Left lung (tissue), 10 donors: Measurements from ENCODE around the gene MB. TPM values are rescaled to one million over a fixed set of nuclear protein-coding genes. Genes with fewer than 3 reads are reported as not detected.

Experiments
- ATAC-seq: fragments of 200-7000 bp; cut with Tn5 transposase; one replicate; pipeline ENCODE4 v1.9.1; 2020; ENCODE audit warnings: moderate library complexity
- DNase-seq, 4 donors: peaks; one replicate each; pipeline ENCODE4 v3.0.0-alpha.2; 2013 to 2020
- H3K27ac ChIP-seq, 2 donors: fragments of 200-600 bp; sonication (generic) in 1 of 2; one replicate each; pipeline versions ENCODE4 v1.5.0 to v1.8.0; 2020 to 2021
- H3K27me3 ChIP-seq, 2 donors: fragments of 200-600 bp; sonication (generic) in 1 of 2; one replicate each; pipeline versions ENCODE4 v1.5.0 to v1.8.0; 2020 to 2021
- H3K36me3 ChIP-seq, 2 donors: fragments of 200-600 bp; sonication (generic) in 1 of 2; one replicate each; pipeline versions ENCODE4 v1.5.0 to v1.8.0; 2020 to 2021
- H3K4me1 ChIP-seq, 2 donors: fragments of 200-600 bp; one replicate each; pipeline ENCODE4 v1.8.0; 2021
- H3K4me3 ChIP-seq, 2 donors: fragments of 200-600 bp; sonication (generic) in 1 of 2; one replicate each; pipeline versions ENCODE4 v1.5.0 to v1.8.0; 2020 to 2021; ENCODE audit warnings: mild to moderate bottlenecking in 1 of 2
- H3K9me3 ChIP-seq, 2 donors: fragments of 200-600 bp; sonication (generic) in 1 of 2; one replicate each; pipeline versions ENCODE4 v1.5.0 to v1.8.0; 2020 to 2021
- CTCF ChIP-seq, 2 donors: fragments of 200-600 bp; sonication (generic) in 1 of 2; IDR thresholded peaks; one replicate each; pipeline versions ENCODE4 v1.5.0 to v1.8.0; 2021; ENCODE audit warnings: antibody characterized with exemption in 2 of 2
- intact Hi-C, 2 donors: fragments of 100-400 bp; cut with DNase I; formaldehyde crosslinking; loops; one replicate each; pipeline versions ENCODE4 v1.11.2 to v1.14.2; 2022
- polyA plus RNA-seq, 6 donors: library from polyadenylated mRNA; unstranded; fragments of 120-200 nt; gene quantifications; one replicate each; pipeline ENCODE4 v1.2.1, GENCODE V29; 2013; ENCODE audit not compliant: insufficient read length in 6 of 6
- total RNA-seq, 2 donors: library from RNA; stranded (reverse); fragmentation: NEBNext Ultra II Directional; extraction: Animal tissue kit (Norgen Biotek cat#: 25700); gene quantifications; one replicate each; pipeline ENCODE4 v1.2.1, GENCODE V29; 2021
- donor health status: DM: no; HTN: yes; CAD: no.
- donor health status: DM: no; HTN: no; CAD: no.

The MB gene
- total and polyA plus RNA-seq, 8 donors: 0.18 to 3.3 (median 0.86) TPM

GRCh38 chr22:35560824-35561223, 56.3 kb downstream of the MB start:
- no peak for DNase-seq
- Histone ChIP-seq H3K27ac (no peak overlapping the region), H3K27me3 (no peaks in the 10 kb centered on the region), H3K4me3 (no peak overlapping the region), H3K4me1 (no peaks in the 10 kb centered on the region), H3K9me3 (no peaks in the 10 kb centered on the region), H3K36me3 (no peaks in the 10 kb centered on the region)
- no peak for ATAC-seq
- TF ChIP-seq CTCF (IDR thresholded peaks at IDR 0.05): no peak
- intact Hi-C loops: no loop called here

- no peak for ATAC-seq
- H3K4me1 ChIP-seq: no peaks in the 10 kb centered on the region
- no peaks in the 10 kb centered on the region for H3K27me3 ChIP-seq
- no peak overlapping the region for H3K27ac ChIP-seq
- intact Hi-C loops: no loop called here
- no peak for TF ChIP-seq CTCF (IDR thresholded peaks at IDR 0.05)
- no peak for DNase-seq
- no peak overlapping the region for H3K4me3 ChIP-seq
- H3K9me3 ChIP-seq: no peaks in the 10 kb centered on the region
- no peaks in the 10 kb centered on the region for H3K36me3 ChIP-seq
Measured at GRCh38 chr22:35560366-35560765, 56.8 kb downstream of the MB start.

- Histone ChIP-seq H3K27me3 (no peaks in the 10 kb centered on the region), H3K27ac (no peak overlapping the region), H3K4me1 (no peaks in the 10 kb centered on the region), H3K36me3 (no peaks in the 10 kb centered on the region), H3K4me3 (no peak overlapping the region), H3K9me3 (no peaks in the 10 kb centered on the region)
- intact Hi-C loops: no loop called here
- ATAC-seq (no peak), DNase-seq (no peak)
- no peak for TF ChIP-seq CTCF (IDR thresholded peaks at IDR 0.05)
Measured at GRCh38 chr22:35559354-35560005, 57.6 kb downstream of the MB start.

- H3K36me3 ChIP-seq: no peaks in the 10 kb centered on the region
- H3K4me1 ChIP-seq: no peaks in the 10 kb centered on the region
- no peaks in the 10 kb centered on the region for H3K9me3 ChIP-seq
- ATAC-seq: no peak
- no peak for TF ChIP-seq CTCF (IDR thresholded peaks at IDR 0.05)
- no peaks in the 10 kb centered on the region for H3K27me3 ChIP-seq
- DNase-seq: no peak
- no peak overlapping the region for H3K4me3 ChIP-seq
- intact Hi-C loops: no loop called here
- H3K27ac ChIP-seq: no peak overlapping the region
Measured at GRCh38 chr22:35558719-35559118, 58.4 kb downstream of the MB start.

GRCh38 chr22:35558031-35558430, 59.1 kb downstream of the MB start:
- no peak for DNase-seq
- intact Hi-C loops: no loop called here
- no peak for TF ChIP-seq CTCF (IDR thresholded peaks at IDR 0.05)
- Histone ChIP-seq H3K9me3 (no peaks in the 10 kb centered on the region), H3K27ac (no peak overlapping the region), H3K27me3 (peaks cover 0 to under 1% of the 10 kb centered on the region in 2 donors), H3K4me1 (no peaks in the 10 kb centered on the region), H3K4me3 (no peak overlapping the region), H3K36me3 (no peaks in the 10 kb centered on the region)
- ATAC-seq: no peak

Other genes with a start within 250 kb of the MB start
- 100 to 1,000 TPM in 1 of 2 donors, 10 to 100 TPM in 1; 43.4 to 355 TPM for gene HMOX1, start 236.2 kb downstream of the MB start, total RNA-seq
- gene HMOX1, start 236.2 kb downstream of the MB start, polyA plus RNA-seq: 10 to 100 TPM in 4 of 6 donors, 1 to 10 TPM in 2; 8.2 to 27.4 (median 10.4) TPM
- 10 to 100 TPM; 34.9 to 62.5 TPM for gene MCM5, start 217.2 kb downstream of the MB start, total RNA-seq
- gene MCM5, start 217.2 kb downstream of the MB start, polyA plus RNA-seq: 10 to 100 TPM; 57.8 to 83.4 (median 67.3) TPM
- 1 to 10 TPM; 1.2 to 1.3 TPM for gene RASD2, start 76.5 kb downstream of the MB start, total RNA-seq
- under 1 TPM; 0.13 to 0.27 (median 0.16) TPM for gene RASD2, start 76.5 kb downstream of the MB start, polyA plus RNA-seq
- gene APOL6, start 31.1 kb upstream of the MB start, total RNA-seq: 10 to 100 TPM; 35.8 to 49.2 TPM
- gene APOL6, start 31.1 kb upstream of the MB start, polyA plus RNA-seq: 10 to 100 TPM in 3 of 6 donors, 1 to 10 TPM in 3; 7.7 to 10.7 (median 10.1) TPM
- not detected for gene APOL5, start 100.5 kb upstream of the MB start, total RNA-seq
- gene APOL5, start 100.5 kb upstream of the MB start, polyA plus RNA-seq: under 1 TPM in 2 of 6 donors, not detected in 4; 0.10 to 0.11 TPM